Esophagus (tissue), 2 donors: ENCODE results near the gene DERL2. TPM values are rescaled to one million over a fixed set of nuclear protein-coding genes. Genes with fewer than 3 reads are reported as not detected.
A peak's percentile ranks its signal among the peaks of the same experiment; 100 is the strongest.

Source experiments
- H3K27ac ChIP-seq, 2 donors: one replicate each; pipeline ENCODE4 v1.5.1; 2013; ENCODE audit warnings: low read depth in 2 of 2, mild to moderate bottlenecking in 2 of 2, inconsistent platforms in 1 of 2, low read length in 1 of 2, moderate library complexity in 1 of 2
- H3K27me3 ChIP-seq, 2 donors: one replicate each; pipeline ENCODE4 v1.6.1; 2013; ENCODE audit warnings: low read length in 2 of 2, control low read depth in 1 of 2, mild to moderate bottlenecking in 1 of 2; ENCODE audit not compliant: insufficient read depth in 2 of 2, control insufficient read depth in 1 of 2
- H3K36me3 ChIP-seq, 2 donors: one replicate each; pipeline ENCODE4 v1.6.1; 2013; ENCODE audit warnings: low read length in 1 of 2; ENCODE audit not compliant: control insufficient read depth in 2 of 2, insufficient read depth in 2 of 2
- H3K4me1 ChIP-seq, 2 donors: one replicate each; pipeline ENCODE4 v1.6.1; 2013; ENCODE audit warnings: low read length in 1 of 2; ENCODE audit not compliant: control insufficient read depth in 2 of 2, insufficient read depth in 2 of 2
- H3K4me3 ChIP-seq, 2 donors: one replicate each; pipeline ENCODE4 v1.5.1; 2013; ENCODE audit warnings: low read length in 2 of 2, mild to moderate bottlenecking in 2 of 2, low read depth in 1 of 2, moderate library complexity in 1 of 2
- H3K9me3 ChIP-seq, 2 donors: one replicate each; pipeline ENCODE4 v1.6.1; 2013; ENCODE audit warnings: mild to moderate bottlenecking in 2 of 2, low read depth in 1 of 2, low read length in 1 of 2, moderate library complexity in 1 of 2; ENCODE audit not compliant: control insufficient read depth in 2 of 2, insufficient read depth in 1 of 2
- WGBS, 2 donors: extraction: QIAGEN DNeasy Blood & Tissue Kit; methylation state at CpG; one replicate each; pipeline ENCODE4 v1.1.7; 2013; 5-methylcytosine and 5-hydroxymethylcytosine counted together
- polyA plus RNA-seq, 2 donors: library from polyadenylated mRNA; stranded (reverse); fragments of 200-250 nt; gene quantifications; one replicate each; pipeline ENCODE4 v1.2.3, GENCODE V29; 2013
- donor health status: healthy with polysubstance abuse.
- donor health status: Bipolar disorder and iron deficiency.

The DERL2 gene
- polyA plus RNA-seq, 2 donors: 40.1 to 53.8 TPM

DNA sequence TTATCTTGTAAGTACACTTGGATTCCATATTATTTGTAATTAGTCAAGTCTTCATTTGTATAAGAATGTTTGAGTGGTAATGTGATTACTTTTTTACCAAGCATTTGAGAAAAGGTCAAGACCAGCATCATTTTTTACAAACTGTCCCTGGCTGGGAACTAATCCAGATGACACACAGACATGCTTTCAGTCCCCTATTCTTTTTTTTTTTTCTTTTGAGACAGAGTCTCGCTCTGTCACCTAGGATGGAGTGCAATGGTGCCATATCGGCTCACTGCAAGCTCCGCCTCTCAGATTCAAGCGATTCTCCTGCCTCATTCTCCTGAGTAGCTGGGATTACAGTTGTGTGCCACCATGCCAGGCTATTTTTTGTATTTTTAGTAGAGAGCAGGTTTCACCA, 4.5 kb downstream of the DERL2 start:
- Histone ChIP-seq H3K36me3 (peaks cover 16 to 23% of the 10 kb centered on the region in 2 donors), H3K4me3 (no peak overlapping the region), H3K27ac (no peak overlapping the region), H3K4me1 (no peaks in the 10 kb centered on the region), H3K9me3 (no peaks in the 10 kb centered on the region), H3K27me3 (no peaks in the 10 kb centered on the region)
- 92 to 96% methylated on average over 4 of the region's 4 CpGs for WGBS, 2 donors

DNA sequence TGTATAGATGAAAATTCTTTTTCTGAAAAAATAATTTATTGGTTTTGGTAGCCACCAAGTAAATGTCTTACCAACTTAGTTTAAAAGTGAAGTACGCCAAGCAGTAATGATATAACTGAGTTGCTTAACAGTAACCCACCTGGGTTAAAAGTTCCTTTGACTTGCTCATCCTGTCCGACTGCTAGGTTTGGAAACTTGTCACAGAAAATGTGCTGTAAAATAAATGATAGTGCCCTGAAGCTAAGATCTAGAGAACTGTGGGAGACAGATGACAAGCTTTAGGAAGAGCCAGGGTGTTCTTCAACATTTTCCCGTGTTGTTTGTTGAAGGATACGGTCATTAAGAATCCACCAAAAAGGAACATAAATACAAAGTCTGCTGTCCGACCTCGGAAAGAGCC, 5.0 kb downstream of the DERL2 start:
- H3K27ac ChIP-seq: no peak overlapping the region
- no peak overlapping the region for H3K4me3 ChIP-seq
- no peaks in the 10 kb centered on the region for H3K4me1 ChIP-seq
- H3K27me3 ChIP-seq: no peaks in the 10 kb centered on the region
- WGBS, 2 donors: 73 to 74% methylated on average over 6 of the region's 6 CpGs
- H3K36me3 ChIP-seq: peaks cover 16 to 23% of the 10 kb centered on the region in 2 donors
- H3K9me3 ChIP-seq: no peaks in the 10 kb centered on the region

DNA sequence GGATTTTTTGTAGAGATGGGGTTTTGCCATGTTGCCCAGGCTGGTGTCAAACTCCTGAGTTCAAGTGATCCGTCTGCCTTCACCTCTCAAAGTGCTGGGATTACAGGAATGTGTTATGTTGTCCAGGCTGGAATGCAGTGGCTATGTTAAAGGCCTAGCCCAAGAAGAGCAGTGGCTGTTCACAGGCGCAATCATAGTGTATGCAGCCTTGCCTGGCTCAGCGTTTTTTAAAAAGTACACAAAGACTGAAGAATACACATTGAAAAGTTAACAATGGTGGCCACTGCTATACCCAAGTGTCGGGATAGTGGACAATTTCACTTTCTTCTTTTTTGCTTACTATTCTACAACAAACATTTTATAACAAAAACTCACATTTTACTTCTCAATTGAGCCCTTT, 7.0 kb downstream of the DERL2 start:
- H3K36me3 ChIP-seq: peaks cover 18 to 23% of the 10 kb centered on the region in 2 donors
- WGBS, 2 donors: 95 to 96% methylated on average over 4 of the region's 4 CpGs

GRCh38 chr17:5473906-5474305, 12.1 kb downstream of the DERL2 start:
- Histone ChIP-seq H3K27ac (no peak overlapping the region), H3K4me3 (no peak overlapping the region), H3K4me1 (no peaks in the 10 kb centered on the region), H3K27me3 (no peaks in the 10 kb centered on the region), H3K36me3 (peaks cover 8 to 17% of the 10 kb centered on the region in 2 donors), H3K9me3 (no peaks in the 10 kb centered on the region)
- WGBS, 2 donors: 92 to 94% methylated on average over 2 of the region's 2 CpGs

More for the DNA sequence above, 7.0 kb downstream of the DERL2 start:
- H3K9me3 ChIP-seq: no peaks in the 10 kb centered on the region
- no peak overlapping the region for H3K27ac ChIP-seq
- no peaks in the 10 kb centered on the region for H3K4me1 ChIP-seq
- H3K27me3 ChIP-seq: no peaks in the 10 kb centered on the region
- no peak overlapping the region for H3K4me3 ChIP-seq

DNA sequence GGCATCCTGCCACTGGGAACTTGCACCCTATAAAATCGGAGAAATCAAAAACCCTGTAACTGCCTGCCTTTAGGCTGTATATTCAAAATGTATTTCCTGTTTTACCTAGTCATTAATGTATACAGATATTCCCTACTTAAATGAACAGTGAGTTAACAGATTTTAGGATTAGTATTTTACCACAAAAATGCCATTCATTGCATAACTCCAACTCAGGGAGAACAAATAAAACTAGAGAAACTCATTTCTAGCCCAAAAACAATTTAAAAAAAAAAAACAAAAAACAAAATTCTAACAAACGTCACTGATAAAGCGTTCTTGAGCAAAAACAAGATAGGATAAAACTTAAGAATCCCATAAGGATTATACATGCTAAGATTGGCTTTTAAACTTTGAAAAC, 13.5 kb downstream of the DERL2 start:
- H3K27me3 ChIP-seq: no peaks in the 10 kb centered on the region
- H3K4me3 ChIP-seq: no peak overlapping the region
- 81 to 89% methylated on average over 3 of the region's 3 CpGs for WGBS, 2 donors
- no peak overlapping the region for H3K27ac ChIP-seq
- H3K9me3 ChIP-seq: no peaks in the 10 kb centered on the region
- H3K4me1 ChIP-seq: no peaks in the 10 kb centered on the region
- H3K36me3 ChIP-seq: peaks cover 8 to 11% of the 10 kb centered on the region in 2 donors

DNA sequence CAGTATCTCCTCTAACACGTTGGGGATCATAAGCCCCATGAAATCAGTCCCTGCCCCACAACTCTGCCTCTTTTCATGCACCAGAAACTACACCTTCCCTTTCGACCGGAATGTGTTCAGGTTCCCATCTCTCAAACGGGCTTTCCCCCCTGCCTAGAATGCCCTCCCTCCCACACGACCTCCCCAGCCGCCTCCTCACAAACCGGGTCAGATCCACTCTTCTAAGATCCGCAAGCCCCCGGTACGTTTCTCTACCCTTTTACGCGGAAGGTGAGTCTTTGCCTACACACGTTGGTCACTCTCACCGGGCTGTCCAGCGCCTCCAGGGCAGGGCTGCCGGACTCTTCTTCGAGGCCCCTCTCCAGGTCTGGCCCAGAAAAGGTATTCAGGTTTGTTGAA, 17.9 kb downstream of the DERL2 start:
- Histone ChIP-seq H3K36me3 (peaks cover 2 to 3% of the 10 kb centered on the region in 2 donors), H3K27me3 (no peaks in the 10 kb centered on the region), H3K4me1 (peaks cover 0 to 2% of the 10 kb centered on the region in 2 donors), H3K27ac (peak overlapping the region in 1 of 2 donors; percentile 70), H3K9me3 (no peaks in the 10 kb centered on the region), H3K4me3 (peak overlapping the region; percentile 81 to 96)
- WGBS, 2 donors: 0 to 1% methylated on average over 17 of the region's 17 CpGs

DNA sequence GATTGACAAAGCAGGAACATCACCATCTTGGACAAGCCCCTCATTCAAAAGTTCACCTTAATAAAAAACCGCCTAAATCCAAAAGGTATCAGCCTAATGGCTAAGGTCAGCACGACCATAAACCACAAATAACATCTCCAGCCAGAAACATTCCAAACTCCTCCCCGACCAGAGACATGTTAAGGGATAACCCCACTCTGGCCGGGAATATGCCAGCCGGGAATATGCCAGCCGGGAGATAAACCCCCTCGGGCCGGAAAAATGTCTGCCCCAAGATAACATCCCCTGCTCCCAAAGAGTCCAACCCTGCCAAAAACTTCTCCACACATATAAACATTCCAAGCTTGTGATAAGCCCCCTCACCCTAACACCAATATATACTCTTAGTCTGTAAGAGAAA, 18.6 kb downstream of the DERL2 start:
- H3K4me1 ChIP-seq: peaks cover 0 to 2% of the 10 kb centered on the region in 2 donors

GRCh38 chr17:5466295-5466694, 19.7 kb downstream of the DERL2 start:
- Histone ChIP-seq H3K4me1 (peaks cover 0 to 2% of the 10 kb centered on the region in 2 donors), H3K4me3 (no peak overlapping the region), H3K27ac (no peak overlapping the region), H3K27me3 (no peaks in the 10 kb centered on the region), H3K36me3 (peaks cover 3 to 4% of the 10 kb centered on the region in 2 donors), H3K9me3 (no peaks in the 10 kb centered on the region)
- WGBS, 2 donors: 90 to 93% methylated on average over 4 of the region's 4 CpGs

More for the DNA sequence above, 18.6 kb downstream of the DERL2 start:
- Histone ChIP-seq H3K4me3 (peak overlapping the region; percentile 21 to 81), H3K36me3 (peaks cover 3 to 4% of the 10 kb centered on the region in 2 donors), H3K9me3 (no peaks in the 10 kb centered on the region), H3K27me3 (no peaks in the 10 kb centered on the region), H3K27ac (no peak overlapping the region)
- 7 to 9% methylated on average over 8 of the region's 8 CpGs for WGBS, 2 donors

DNA sequence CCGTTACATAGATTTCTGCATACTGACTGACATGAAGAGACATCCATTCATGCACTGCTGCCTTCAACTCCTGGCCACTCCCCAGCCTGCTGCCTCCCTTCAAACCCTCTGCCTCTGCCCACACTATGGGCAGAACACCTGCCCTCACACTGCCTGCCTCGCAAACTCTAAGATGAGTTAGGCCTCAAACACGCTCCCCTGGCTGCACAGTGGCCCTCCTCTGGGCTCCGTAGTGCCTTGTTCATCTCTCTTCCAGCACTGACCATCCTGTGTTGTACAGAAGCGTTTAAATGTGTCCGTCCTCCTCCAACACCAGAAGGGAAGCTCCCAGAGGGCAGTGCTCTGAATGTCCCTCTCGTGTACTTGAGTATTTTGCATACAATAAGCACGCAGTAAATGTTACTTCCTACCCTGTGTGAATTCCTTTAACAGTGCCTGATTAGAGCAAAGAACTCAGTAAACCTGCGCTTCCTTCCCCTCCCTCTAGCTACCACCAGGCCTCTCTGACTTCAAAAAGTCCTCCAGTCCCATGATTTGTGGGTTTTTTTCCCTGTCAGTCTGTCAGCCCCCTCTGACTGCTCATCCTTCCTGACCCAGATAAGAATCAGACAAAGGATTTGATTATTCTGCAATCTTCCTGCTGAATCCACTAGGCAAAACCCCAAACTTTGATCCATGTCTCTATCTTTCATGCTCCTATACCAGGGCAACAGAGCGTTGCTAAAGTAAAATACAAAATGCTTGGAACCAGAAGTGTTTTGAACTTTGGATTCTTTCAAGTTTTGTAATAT, 21.1 kb downstream of the DERL2 start:
- 85 to 87% methylated on average over 10 of the region's 10 CpGs for WGBS, 2 donors
- no peak overlapping the region for H3K4me3 ChIP-seq

GRCh38 chr17:5446786-5447185, 39.2 kb downstream of the DERL2 start:
- Histone ChIP-seq H3K4me1 (no peaks in the 10 kb centered on the region), H3K36me3 (peaks cover 4 to 25% of the 10 kb centered on the region in 2 donors), H3K4me3 (no peak overlapping the region), H3K9me3 (no peaks in the 10 kb centered on the region), H3K27me3 (no peaks in the 10 kb centered on the region), H3K27ac (no peak overlapping the region)
- WGBS, 2 donors: 84 to 88% methylated on average over 8 of the region's 8 CpGs

More for the DNA sequence above, 21.1 kb downstream of the DERL2 start:
- H3K4me1 ChIP-seq: peaks cover 0 to 2% of the 10 kb centered on the region in 2 donors
- H3K9me3 ChIP-seq: no peaks in the 10 kb centered on the region
- H3K36me3 ChIP-seq: peaks cover 7 to 9% of the 10 kb centered on the region in 2 donors
- H3K27me3 ChIP-seq: no peaks in the 10 kb centered on the region
- H3K27ac ChIP-seq: no peak overlapping the region
